Adrenal gland (tissue), 5 donors: Measurements from ENCODE around the gene HERC5.

Experiments
- POLR2A ChIP-seq, 2 donors: fragments of 450-650 bp; IDR thresholded peaks; one replicate each; pipeline ENCODE4 v1.6.1; 2017; ENCODE audit warnings: antibody characterized with exemption in 2 of 2, mild to moderate bottlenecking in 2 of 2, moderate library complexity in 1 of 2
- TF ChIP-seq, protein P1 (sequence below), 6 experiments: fragments of 450-650 bp in 4 of 6; fragments of 200-600 bp in 2 of 6; sonication (generic) in 1 of 6; IDR thresholded peaks; 1 replicate in 5 of 6; 2 replicates in 1 of 6; pipeline versions ENCODE4 v1.5.1 to v1.8.0; 2016 to 2021; ENCODE audit warnings: antibody characterized with exemption in 6 of 6, mild to moderate bottlenecking in 2 of 6, moderate library complexity in 1 of 6
- donor health status: DM: no; HTN: no; CAD: no.

DNA sequence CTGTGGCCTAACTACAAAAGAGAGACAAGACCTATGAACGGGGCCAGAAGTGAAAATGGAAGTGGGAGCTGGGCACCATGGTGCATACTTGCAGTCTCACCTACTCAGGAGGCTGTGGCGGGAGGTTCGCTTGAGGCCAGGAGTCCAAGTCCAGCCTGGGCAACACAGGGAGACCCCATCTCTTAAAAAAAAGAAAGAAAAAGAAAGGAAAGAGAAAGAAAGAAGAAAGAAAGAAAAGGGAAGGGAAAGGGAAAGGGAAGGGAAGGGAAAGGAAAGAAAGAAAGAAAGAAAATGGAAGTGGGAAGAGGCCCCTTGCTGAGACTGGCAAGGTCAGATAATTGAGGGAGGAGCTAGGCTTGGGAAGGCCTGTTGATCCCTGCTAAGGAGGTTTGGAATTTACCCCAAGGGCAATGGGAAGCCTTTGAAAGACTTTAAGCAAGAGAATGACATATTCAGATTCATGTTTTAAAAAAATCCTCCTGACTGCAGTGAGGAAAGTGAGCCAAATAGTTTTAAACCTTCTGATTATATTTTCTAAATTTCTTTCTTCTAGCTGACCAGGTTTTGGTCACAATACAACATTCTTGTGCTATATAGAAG lies 17.7 kb upstream of the HERC5 start:
- TF ChIP-seq, protein P1, sequence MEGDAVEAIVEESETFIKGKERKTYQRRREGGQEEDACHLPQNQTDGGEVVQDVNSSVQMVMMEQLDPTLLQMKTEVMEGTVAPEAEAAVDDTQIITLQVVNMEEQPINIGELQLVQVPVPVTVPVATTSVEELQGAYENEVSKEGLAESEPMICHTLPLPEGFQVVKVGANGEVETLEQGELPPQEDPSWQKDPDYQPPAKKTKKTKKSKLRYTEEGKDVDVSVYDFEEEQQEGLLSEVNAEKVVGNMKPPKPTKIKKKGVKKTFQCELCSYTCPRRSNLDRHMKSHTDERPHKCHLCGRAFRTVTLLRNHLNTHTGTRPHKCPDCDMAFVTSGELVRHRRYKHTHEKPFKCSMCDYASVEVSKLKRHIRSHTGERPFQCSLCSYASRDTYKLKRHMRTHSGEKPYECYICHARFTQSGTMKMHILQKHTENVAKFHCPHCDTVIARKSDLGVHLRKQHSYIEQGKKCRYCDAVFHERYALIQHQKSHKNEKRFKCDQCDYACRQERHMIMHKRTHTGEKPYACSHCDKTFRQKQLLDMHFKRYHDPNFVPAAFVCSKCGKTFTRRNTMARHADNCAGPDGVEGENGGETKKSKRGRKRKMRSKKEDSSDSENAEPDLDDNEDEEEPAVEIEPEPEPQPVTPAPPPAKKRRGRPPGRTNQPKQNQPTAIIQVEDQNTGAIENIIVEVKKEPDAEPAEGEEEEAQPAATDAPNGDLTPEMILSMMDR (IDR thresholded peaks at IDR 0.05) = no peak
- TF ChIP-seq POLR2A (IDR thresholded peaks at IDR 0.05) = no peak
